Spleen (tissue), 7 donors: ENCODE measurements around the gene CEMIP.

Experiments used
- POLR2A ChIP-seq, 3 donors: fragments of 450-650 bp; IDR thresholded peaks; one replicate each; pipeline ENCODE4 v1.5.1; 2017; ENCODE audit warnings: antibody characterized with exemption in 3 of 3, mild to moderate bottlenecking in 1 of 3
- POLR2AphosphoS5 ChIP-seq, 3 donors: sonication (generic); formaldehyde crosslinking; IDR thresholded peaks; one replicate each; pipeline ENCODE4 v1.5.1; 2017; ENCODE audit warnings: antibody characterized with exemption in 3 of 3
- TF ChIP-seq, protein P1 (sequence below), 11 experiments: fragments of 200-600 bp in 7 of 11; fragments of 450-650 bp in 4 of 11; sonication (generic) in 4 of 11; IDR thresholded peaks in 8 of 11; conservative IDR thresholded peaks in 3 of 11; 1 replicate in 7 of 11; 2 replicates in 4 of 11; pipeline versions ENCODE4 v1.4.0 to v1.8.0; 2016 to 2021; ENCODE audit warnings: antibody characterized with exemption in 11 of 11, inconsistent platforms in 4 of 11, mild to moderate bottlenecking in 1 of 11
- donor health status: DM: no; HTN: no; CAD: no; lungs with moderate emphysema.
- donor health status: DM: no; HTN: no; CAD: no.
- donor health status: DM: no; HTN: no; CAD: no.

DNA sequence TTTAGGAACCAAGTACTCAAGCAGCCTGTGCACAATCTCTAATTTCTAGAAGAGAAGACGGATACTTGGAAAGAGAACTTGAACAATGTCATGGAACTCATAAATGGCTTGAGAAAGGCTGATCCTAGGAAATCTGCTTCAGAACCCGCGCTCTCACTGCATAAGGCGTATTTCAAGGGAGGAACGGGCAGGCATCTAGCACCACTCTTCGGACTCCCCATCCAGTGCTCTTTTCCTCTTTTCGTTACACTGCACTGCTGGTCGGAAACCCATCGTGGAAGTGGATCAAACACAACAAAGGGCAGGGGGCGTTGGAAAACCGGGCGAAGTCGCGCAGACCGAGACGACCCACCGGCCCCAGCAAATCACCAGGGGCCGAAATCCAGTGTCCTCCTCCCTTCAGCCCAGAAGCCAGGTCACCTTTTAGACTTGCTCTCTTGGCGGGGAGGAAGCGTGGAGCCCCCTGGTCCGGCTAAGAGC lies 221.0 kb downstream of the CEMIP start:
- TF ChIP-seq, protein P1, sequence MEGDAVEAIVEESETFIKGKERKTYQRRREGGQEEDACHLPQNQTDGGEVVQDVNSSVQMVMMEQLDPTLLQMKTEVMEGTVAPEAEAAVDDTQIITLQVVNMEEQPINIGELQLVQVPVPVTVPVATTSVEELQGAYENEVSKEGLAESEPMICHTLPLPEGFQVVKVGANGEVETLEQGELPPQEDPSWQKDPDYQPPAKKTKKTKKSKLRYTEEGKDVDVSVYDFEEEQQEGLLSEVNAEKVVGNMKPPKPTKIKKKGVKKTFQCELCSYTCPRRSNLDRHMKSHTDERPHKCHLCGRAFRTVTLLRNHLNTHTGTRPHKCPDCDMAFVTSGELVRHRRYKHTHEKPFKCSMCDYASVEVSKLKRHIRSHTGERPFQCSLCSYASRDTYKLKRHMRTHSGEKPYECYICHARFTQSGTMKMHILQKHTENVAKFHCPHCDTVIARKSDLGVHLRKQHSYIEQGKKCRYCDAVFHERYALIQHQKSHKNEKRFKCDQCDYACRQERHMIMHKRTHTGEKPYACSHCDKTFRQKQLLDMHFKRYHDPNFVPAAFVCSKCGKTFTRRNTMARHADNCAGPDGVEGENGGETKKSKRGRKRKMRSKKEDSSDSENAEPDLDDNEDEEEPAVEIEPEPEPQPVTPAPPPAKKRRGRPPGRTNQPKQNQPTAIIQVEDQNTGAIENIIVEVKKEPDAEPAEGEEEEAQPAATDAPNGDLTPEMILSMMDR (IDR thresholded peaks at IDR 0.05 in 8 of 11, conservative IDR thresholded peaks at IDR 0.05 in 3 of 11) = no peak
- TF ChIP-seq POLR2A (IDR thresholded peaks at IDR 0.05) (no peak), POLR2AphosphoS5 (IDR thresholded peaks at IDR 0.05) (no peak)
